Stimulated activated CD8-positive, alpha-beta memory T cell treated with anti-CD3 and anti-CD28 coated beads, Interleukin-4, amount 100 ng/mL, for 4 hours (primary cell): Measurements from ENCODE around the gene MB.

Experiments used
- DNase-seq, 2 donors: peaks; one replicate each; pipeline ENCODE4 v3.0.0-alpha.2; 2020; ENCODE audit warnings: low read depth in 2 of 2, low spot score in 1 of 2

The MB gene

GRCh38 chr22:35618427-35619223 lies 1.5 kb upstream of the MB start:
- no peak for DNase-seq

DNA sequence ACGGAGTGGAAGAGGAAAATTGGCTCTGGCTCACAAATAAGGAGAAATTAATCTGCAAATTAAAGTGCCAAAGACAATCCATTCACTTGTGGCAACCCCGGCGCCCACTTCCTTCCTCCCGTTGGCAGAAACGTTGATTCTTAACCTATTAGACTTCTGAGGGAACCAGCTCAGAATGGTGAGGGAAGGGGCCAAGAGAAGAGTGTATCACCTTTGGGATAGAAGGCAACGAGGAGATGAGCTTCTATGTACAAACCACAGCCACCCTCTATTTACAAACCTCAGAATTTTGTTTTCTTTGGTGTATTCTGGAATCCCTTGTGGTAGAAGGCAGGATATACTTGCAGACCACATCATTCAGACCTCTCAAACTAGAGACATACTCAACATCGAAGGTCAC lies 1.1 kb downstream of the MB start:
- no peak for DNase-seq

- DNase-seq = no peak
These were observed 2.0 kb downstream of the MB start for GRCh38 chr22:35615156-35615555.

GRCh38 chr22:35614404-35614803 lies 2.7 kb downstream of the MB start:
- DNase-seq = no peak

DNA sequence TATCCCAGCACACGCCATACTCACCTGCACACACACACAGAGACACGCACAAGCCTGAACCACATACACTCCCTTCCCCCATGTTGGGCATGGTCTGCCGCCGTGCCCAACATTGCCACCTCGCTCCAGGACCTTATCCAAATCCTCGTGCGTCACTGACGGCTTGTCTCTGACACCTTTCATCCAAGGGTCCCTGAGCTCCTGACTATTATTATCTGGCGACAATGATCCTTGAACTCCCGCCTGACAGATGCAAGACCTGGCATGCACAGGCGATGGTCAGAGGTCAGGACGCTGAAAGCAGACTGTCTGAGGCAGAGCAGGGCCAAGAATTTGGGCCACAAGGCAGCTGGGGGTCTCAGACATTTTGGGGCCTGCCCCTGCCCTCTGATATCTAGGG lies 4.2 kb downstream of the MB start:
- no peak for DNase-seq

- no peak for DNase-seq
These were observed 5.1 kb downstream of the MB start for GRCh38 chr22:35611891-35612576.

GRCh38 chr22:35611200-35611890 lies 5.8 kb downstream of the MB start:
- DNase-seq = no peak

DNA sequence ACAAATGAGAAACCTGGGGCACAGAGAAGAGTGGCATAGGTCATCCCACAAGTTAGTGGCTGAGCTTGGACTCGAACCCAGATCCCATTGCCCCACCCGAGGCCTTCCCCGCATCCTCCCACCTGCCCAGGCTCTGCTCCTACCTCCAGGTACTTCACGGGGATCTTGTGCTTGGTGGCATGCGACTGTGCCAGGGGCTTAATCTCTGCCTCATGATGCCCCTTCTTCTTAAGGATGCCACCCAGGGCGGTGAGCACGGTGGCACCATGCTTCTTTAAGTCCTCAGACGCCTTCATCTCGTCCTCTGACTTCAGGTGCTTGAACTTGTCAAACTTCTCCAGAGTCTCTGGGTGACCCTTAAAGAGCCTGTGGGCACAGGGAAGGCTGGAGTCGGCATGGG lies 6.4 kb downstream of the MB start:
- no peak for DNase-seq

- DNase-seq = no peak
These were observed 7.4 kb downstream of the MB start for GRCh38 chr22:35609761-35610160.

DNA sequence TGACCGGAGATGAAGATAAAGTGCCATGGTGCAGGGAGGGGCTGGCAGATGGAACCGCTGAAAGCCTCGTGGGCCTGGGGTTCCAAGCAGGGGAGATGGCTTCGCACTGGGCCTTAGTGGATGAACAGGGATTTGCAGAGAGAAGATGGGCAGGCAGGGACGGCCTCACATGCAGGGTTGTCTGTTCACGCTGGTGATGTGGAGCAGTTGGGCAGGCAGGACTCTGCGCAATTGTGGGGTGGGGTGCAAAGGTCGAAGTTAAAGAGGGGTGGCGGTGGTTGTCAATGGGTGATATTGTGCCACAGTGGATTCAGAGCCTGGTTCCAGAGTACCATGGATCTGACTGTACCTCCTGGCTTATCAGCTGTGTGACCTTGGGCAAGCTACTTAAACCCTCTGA lies 7.9 kb downstream of the MB start:
- DNase-seq = no peak

- DNase-seq = no peak
These were observed 9.0 kb downstream of the MB start for GRCh38 chr22:35608088-35608487.

DNA sequence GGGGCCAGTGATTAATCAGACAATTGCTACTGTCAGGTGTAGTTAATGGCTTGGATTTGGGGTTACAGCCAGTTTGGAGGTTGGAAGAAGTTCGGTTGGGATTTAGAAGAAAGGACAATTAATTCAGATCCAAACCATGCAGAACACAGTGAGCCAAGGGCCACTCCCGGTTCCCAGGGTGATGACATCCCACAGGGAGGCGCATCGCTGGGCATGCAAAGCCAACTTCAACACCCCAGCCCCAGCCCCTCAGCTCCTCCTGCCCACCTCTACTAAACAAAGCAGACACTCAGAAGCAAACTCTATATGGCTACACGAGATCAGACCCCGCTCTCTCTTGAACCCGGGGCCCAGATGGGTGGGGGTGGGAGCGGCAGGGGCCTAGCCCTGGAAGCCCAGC lies 10.2 kb downstream of the MB start:
- no peak for DNase-seq

DNA sequence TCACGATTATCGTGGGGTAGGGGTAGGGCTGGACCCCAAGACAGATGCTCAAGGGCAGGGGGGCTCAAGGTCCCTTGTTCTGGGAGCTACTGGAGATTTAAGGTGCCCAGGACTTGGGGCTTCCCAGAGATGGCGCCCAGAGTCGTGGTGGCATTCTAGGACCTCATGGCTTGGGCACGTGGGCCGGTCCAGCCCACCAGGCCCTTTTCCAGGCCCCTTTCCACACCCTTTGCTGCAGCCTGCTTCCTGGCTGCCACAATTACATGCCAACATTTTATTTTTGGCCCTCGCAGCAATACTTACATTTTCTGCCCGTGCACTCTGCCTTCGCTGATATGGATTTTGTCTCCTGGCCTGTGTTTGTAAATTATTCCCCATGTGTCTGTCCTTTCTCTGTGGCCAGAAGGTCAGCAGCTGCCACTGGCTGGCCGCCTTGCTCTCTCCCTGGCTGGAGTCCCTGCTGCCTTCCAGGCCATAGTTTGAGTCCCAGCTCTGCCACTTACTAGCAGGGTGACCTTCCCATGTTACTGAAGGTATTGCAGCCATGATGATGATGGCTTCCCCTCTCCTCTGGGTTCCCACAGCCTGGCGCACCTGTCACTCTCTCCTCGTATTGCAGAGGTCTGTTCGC lies 11.2 kb downstream of the MB start:
- no peak for DNase-seq

DNA sequence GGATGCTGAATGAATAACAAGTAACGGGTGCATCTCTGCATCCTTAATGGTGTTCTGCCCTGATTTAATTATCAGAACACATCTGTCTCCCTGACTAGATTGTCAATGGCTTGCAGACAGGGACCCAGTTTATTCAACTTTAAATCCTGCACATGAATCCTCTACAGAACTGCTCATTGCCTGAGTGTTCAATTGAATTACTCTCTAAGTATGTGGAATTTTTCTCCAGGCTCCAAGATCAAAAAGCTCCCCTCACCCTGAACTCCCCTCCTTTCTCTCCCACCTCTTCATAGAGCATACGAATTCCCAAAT lies 11.8 kb downstream of the MB start:
- no peak for DNase-seq

- no peak for DNase-seq
These were observed 12.3 kb downstream of the MB start for GRCh38 chr22:35604621-35605368.

DNA sequence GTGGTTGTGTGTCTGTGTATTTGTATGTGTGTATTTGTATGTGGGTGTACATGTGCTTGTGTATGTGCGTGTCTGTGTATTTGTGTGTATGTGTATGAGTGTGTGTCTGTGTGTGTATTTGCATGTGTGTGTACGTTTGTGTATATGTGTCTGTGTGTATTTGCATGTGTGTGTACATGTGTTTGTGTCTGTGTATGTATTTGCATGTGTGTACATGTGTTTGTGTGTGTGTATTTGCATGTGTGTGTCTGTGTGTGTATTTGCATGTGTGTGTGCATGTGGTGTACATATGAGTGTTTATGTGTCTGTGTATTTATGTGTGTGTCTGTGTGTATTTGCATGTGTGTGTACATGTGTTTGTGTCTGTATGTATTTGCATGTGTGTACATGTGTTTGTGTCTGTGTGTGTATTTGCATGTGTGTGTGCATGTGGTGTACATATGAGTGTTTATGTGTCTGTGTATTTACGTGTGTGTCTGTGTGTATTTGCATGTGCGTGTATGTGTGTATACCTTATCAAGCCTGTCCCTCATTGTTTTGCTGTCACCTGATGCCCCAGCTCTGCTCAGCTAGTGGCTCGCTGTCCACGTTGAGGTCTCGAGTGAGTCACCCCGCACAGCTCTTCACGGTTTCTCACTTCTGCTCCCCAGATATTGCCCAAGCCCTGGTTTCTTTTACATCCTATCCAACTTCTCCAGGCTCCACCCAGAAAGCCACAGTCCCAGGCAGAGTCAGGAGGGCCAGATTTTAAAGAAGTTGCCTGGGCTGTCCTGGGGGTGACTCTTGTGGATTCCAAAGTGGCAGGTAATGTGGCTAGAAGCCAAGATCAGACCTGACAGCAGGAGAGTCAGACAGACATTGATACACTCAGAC lies 15.2 kb downstream of the MB start:
- DNase-seq = no peak

GRCh38 chr22:35601013-35601580 lies 16.0 kb downstream of the MB start:
- DNase-seq = no peak

DNA sequence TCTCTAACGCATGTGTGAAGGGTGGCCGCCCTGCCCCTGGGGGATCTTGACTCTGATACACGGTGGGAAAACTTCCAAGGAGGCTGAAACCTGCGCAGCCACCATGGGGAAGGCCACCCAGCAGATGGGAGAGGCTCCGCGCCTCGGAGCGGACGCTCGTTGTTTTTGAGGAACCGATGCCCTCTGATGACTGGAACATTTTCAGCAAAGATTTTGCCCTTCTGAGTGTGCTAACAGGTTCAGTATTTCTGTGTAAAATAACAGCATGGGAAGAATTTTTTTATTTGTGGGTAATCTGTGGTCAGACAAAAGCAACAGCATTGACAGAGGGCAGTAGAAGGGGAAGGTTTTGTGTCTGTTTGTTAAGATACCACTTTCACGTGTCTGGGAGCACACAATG lies 16.7 kb downstream of the MB start:
- no peak for DNase-seq

GRCh38 chr22:35599364-35599763 lies 17.8 kb downstream of the MB start:
- DNase-seq = no peak

GRCh38 chr22:35598396-35598710 lies 18.8 kb downstream of the MB start:
- no peak for DNase-seq
